Left ventricle myocardium inferior (tissue), 1 donor: ENCODE measurements around the gene MLLT10. TPM values are rescaled to one million over a fixed set of nuclear protein-coding genes. Genes with fewer than 3 reads are reported as not detected.

ENCODE experiments used
- DNase-seq: peaks from one replicate; pipeline ENCODE4 v3.0.0-alpha.2; 2020
- H3K27ac ChIP-seq: fragments of 200-600 bp; replicated peaks from 2 replicates; pipeline ENCODE4 v1.8.0; 2021
- H3K27me3 ChIP-seq: fragments of 200-600 bp; 2 replicates; pipeline ENCODE4 v1.8.0; 2021; ENCODE audit warnings: low read depth
- H3K36me3 ChIP-seq: fragments of 200-600 bp; 2 replicates; pipeline ENCODE4 v1.8.0; 2021
- H3K4me1 ChIP-seq: fragments of 200-600 bp; 2 replicates; pipeline ENCODE4 v1.8.0; 2021
- H3K4me3 ChIP-seq: fragments of 200-600 bp; 2 replicates; pipeline ENCODE4 v1.8.0; 2021; ENCODE audit warnings: mild to moderate bottlenecking, moderate library complexity
- H3K9me3 ChIP-seq: fragments of 200-600 bp; replicated peaks from 2 replicates; pipeline ENCODE4 v1.8.0; 2021
- CTCF ChIP-seq: fragments of 200-600 bp; IDR thresholded peaks from 2 replicates; pipeline ENCODE4 v1.8.0; 2021; ENCODE audit warnings: antibody characterized with exemption, mild to moderate bottlenecking, borderline replicate concordance
- intact Hi-C: fragments of 100-400 bp; cut with micrococcal nuclease; formaldehyde crosslinking; loops from one replicate; pipeline ENCODE4 v1.11.0; 2022
- total RNA-seq: library from RNA; stranded (reverse); fragmentation: NEBNext Ultra II Directional; extraction: Animal tissue kit (Norgen Biotek cat#: 25700); gene quantifications from one replicate; pipeline ENCODE4 v1.2.1, GENCODE V29; 2021
- donor health status: DM: no; HTN: yes; CAD: no; lungs with severe emphysema.

The MLLT10 gene
- total RNA-seq, 1 donor from 2014 or later = 18.7 TPM

- Histone ChIP-seq H3K9me3 (no peaks in the 10 kb centered on the region), H3K4me3 (no peak overlapping the region), H3K36me3 (peaks cover 11% of the 10 kb centered on the region), H3K27me3 (no peaks in the 10 kb centered on the region), H3K27ac (no peak overlapping the region), H3K4me1 (peaks cover 25% of the 10 kb centered on the region)
- no peak for DNase-seq
- intact Hi-C loops = no loop called here
- no peak for TF ChIP-seq CTCF
These were observed 104.6 kb downstream of the MLLT10 start for GRCh38 chr10:21638681-21639080.

GRCh38 chr10:21648040-21648439, 114.0 kb downstream of the MLLT10 start:
- no peak overlapping the region for H3K4me3 ChIP-seq
- no peak for TF ChIP-seq CTCF
- no peak for DNase-seq
- H3K4me1 ChIP-seq = peaks cover 18% of the 10 kb centered on the region
- H3K27me3 ChIP-seq = no peaks in the 10 kb centered on the region
- no peaks in the 10 kb centered on the region for H3K9me3 ChIP-seq
- intact Hi-C loops = no loop called here
- H3K27ac ChIP-seq = no peak overlapping the region
- H3K36me3 ChIP-seq = peaks cover 10% of the 10 kb centered on the region

- Histone ChIP-seq H3K27me3 (no peaks in the 10 kb centered on the region), H3K27ac (no peak overlapping the region), H3K4me1 (peaks cover 15% of the 10 kb centered on the region), H3K9me3 (no peaks in the 10 kb centered on the region), H3K36me3 (peaks cover 10% of the 10 kb centered on the region), H3K4me3 (no peak overlapping the region)
- DNase-seq = no peak
- TF ChIP-seq CTCF = no peak
- intact Hi-C loops = no loop called here
These were observed 115.4 kb downstream of the MLLT10 start for GRCh38 chr10:21649454-21649872.

- no peak for TF ChIP-seq CTCF
- DNase-seq = no peak
- intact Hi-C loops = no loop called here
These were observed 116.3 kb downstream of the MLLT10 start for GRCh38 chr10:21650353-21650752.

GRCh38 chr10:21655236-21655635, 121.2 kb downstream of the MLLT10 start:
- intact Hi-C loops = no loop called here
- no peak for TF ChIP-seq CTCF
- H3K9me3 ChIP-seq = no peaks in the 10 kb centered on the region

More at GRCh38 chr10:21650353-21650752, 116.3 kb downstream of the MLLT10 start:
- peaks cover 19% of the 10 kb centered on the region for H3K4me1 ChIP-seq
- H3K27me3 ChIP-seq = no peaks in the 10 kb centered on the region
- H3K9me3 ChIP-seq = no peaks in the 10 kb centered on the region
- H3K27ac ChIP-seq = no peak overlapping the region
- H3K36me3 ChIP-seq = peaks cover 10% of the 10 kb centered on the region
- no peak overlapping the region for H3K4me3 ChIP-seq

More at GRCh38 chr10:21655236-21655635, 121.2 kb downstream of the MLLT10 start:
- peaks cover 27% of the 10 kb centered on the region for H3K4me1 ChIP-seq
- no peak for DNase-seq
- H3K27ac ChIP-seq = no peak overlapping the region
- peaks cover 10% of the 10 kb centered on the region for H3K36me3 ChIP-seq
- no peaks in the 10 kb centered on the region for H3K27me3 ChIP-seq
- H3K4me3 ChIP-seq = no peak overlapping the region
